Endothelial cell of umbilical vein (primary cell): ENCODE results near the gene WLS.

Experiments
- JUN ChIP-seq: IDR thresholded peaks from 2 replicates; pipeline ENCODE4 v1.6.1; 2011; ENCODE audit warnings: borderline replicate concordance, low read depth; ENCODE audit not compliant: insufficient read length, insufficient read depth
- POLR2AphosphoS5 ChIP-seq: IDR thresholded peaks from 2 replicates; pipeline ENCODE4 v1.6.1; 2012; ENCODE audit warnings: low read depth, mild to moderate bottlenecking, control low read depth, low read length, moderate library complexity; ENCODE audit not compliant: insufficient read depth

GRCh38 chr1:68227598-68227997 lies 4.7 kb downstream of the WLS start:
- TF ChIP-seq JUN (no peak), POLR2AphosphoS5 (no peak)
